ENCODE results near the gene SLC2A6.

Gene SLC2A6, protein sequence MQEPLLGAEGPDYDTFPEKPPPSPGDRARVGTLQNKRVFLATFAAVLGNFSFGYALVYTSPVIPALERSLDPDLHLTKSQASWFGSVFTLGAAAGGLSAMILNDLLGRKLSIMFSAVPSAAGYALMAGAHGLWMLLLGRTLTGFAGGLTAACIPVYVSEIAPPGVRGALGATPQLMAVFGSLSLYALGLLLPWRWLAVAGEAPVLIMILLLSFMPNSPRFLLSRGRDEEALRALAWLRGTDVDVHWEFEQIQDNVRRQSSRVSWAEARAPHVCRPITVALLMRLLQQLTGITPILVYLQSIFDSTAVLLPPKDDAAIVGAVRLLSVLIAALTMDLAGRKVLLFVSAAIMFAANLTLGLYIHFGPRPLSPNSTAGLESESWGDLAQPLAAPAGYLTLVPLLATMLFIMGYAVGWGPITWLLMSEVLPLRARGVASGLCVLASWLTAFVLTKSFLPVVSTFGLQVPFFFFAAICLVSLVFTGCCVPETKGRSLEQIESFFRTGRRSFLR

DNA sequence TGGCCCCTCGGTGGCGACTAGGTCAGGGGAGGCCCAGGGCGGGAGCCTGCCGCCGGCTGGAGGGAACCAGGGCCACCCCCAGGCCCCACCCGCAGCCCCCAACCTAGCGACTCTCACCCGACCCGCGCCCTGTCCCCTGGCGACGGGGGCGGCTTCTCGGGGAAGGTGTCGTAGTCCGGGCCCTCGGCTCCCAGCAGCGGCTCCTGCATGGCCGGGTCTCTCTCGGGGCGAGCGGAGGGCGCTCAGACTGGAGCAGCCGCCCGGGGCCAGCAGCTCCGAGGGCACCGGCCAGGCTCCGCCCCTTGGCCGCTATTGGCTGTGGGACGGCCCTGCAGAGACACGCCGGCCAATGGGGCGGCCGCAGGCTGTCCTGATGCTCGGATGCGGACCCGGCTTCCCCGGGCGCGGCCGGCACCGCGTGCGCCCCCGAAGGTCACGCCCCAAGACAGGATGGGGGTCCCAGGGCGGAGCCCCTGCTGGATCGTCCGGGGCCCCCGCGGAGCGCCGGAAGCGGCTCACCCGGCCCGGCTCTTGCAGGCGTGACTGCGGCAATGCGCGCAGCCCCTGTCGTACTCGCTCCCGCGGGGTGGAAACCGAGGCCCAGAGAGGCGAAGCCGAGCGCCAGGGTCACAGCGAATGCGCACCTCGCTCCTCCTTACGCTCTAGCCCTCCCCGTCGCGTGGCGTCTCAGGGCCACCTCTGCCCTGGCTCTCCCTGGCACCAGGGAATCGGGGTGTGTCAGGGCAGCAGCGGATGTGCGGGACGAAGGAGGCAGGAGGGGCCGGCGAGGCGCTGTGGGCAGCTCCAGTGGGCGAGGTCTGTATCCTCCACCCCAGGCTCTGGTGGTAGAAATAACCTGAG lies at the start of gene SLC2A6:
TSS of gene SLC2A6 (minus strand) at position 249 of the 861 bp plus-strand sequence. CDS start at position 209, 40 bp downstream.
- peak within 1 kb of the TSS; percentile 71 for H3K4me3 ChIP-seq (ENCODE audit: low read depth, low read length)
- DNase-seq (ENCODE audit: low read depth), result peak; percentile 91

DNA sequence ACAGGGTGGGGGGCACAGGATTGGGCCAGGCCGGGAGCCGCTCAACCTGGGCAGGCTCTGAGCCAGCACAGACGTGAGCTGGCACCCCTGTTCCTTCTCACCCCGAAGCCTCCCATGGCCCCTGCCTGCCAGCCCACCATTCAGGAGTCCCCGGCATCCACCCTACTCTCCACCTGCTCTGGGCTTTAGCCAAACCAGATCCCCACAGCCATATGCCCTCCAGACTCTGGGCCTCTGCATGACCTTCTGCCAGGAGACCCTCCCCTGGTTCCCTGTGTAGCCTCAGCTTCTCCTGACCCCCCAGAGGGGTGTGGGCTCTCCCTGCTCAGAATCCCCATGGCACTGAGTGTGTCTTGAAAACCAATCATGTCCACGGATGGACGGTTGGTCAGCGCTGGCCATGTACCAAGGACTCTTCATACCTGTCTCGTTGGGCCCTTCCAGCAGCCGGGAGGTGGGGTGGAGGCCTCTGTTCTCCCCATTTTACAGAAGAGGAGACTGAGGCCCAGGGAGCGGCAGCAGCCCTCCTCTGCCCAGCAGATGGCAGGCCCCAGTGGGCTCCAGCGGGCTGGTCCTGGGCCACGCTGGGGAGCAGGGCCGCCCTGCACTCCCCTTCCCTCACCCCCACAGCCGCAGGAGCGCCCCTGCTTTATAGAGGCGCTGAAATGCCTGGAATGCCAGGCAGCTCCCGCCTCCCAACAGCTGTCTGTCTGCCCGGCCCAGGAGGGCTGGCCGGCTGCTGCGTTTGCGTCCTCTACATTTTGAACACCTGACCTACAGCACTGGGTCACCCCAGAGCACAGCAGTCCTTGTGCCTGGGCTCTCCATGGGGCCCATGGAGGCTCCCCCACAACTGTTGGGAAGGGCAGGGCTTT lies 49.3 kb upstream of the SLC2A6 start:
- no peak for DNase-seq (ENCODE audit: low read depth)
- TF ChIP-seq, protein P1, sequence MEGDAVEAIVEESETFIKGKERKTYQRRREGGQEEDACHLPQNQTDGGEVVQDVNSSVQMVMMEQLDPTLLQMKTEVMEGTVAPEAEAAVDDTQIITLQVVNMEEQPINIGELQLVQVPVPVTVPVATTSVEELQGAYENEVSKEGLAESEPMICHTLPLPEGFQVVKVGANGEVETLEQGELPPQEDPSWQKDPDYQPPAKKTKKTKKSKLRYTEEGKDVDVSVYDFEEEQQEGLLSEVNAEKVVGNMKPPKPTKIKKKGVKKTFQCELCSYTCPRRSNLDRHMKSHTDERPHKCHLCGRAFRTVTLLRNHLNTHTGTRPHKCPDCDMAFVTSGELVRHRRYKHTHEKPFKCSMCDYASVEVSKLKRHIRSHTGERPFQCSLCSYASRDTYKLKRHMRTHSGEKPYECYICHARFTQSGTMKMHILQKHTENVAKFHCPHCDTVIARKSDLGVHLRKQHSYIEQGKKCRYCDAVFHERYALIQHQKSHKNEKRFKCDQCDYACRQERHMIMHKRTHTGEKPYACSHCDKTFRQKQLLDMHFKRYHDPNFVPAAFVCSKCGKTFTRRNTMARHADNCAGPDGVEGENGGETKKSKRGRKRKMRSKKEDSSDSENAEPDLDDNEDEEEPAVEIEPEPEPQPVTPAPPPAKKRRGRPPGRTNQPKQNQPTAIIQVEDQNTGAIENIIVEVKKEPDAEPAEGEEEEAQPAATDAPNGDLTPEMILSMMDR (IDR thresholded peaks at IDR 0.05; ENCODE audit: insufficient read depth, low read depth, low read length, missing control alignments), result no peak
- H3K4me3 ChIP-seq (ENCODE audit: low read depth, low read length), result no peak overlapping the region

More for the DNA sequence above, at the start of gene SLC2A6:
- TF ChIP-seq, protein P1 (IDR thresholded peaks at IDR 0.05; ENCODE audit: insufficient read depth, low read depth, low read length, missing control alignments), result no peak

DNA sequence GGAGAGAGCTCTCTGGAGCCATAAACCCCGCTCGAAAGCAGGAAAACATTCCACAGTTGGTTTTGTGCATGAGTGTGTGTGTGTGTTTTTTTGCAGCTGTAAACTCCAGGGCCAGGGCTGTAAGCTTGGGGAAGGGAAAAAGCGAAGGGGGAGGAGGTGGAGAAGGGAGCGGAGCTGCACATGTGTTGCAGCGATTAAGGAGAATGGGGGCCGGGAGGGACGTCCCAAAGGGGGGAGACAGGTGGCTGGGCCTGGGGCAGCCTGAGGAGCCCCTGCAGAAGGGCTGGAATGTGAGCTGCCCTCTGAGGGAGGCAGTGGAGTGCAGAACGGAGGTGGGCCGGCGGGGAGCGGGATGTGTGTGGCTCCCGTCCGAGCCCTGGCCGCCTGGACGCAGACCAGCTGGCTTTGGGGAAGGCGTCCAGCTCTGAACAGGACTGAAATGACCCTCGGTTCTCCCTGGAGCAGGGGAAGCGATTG lies 48.6 kb upstream of the SLC2A6 start:
- H3K4me3 ChIP-seq (ENCODE audit: low read depth, low read length), result no peak overlapping the region
- DNase-seq (ENCODE audit: low read depth), result no peak
- TF ChIP-seq, protein P1 (IDR thresholded peaks at IDR 0.05; ENCODE audit: insufficient read depth, low read depth, low read length, missing control alignments), result no peak

DNA sequence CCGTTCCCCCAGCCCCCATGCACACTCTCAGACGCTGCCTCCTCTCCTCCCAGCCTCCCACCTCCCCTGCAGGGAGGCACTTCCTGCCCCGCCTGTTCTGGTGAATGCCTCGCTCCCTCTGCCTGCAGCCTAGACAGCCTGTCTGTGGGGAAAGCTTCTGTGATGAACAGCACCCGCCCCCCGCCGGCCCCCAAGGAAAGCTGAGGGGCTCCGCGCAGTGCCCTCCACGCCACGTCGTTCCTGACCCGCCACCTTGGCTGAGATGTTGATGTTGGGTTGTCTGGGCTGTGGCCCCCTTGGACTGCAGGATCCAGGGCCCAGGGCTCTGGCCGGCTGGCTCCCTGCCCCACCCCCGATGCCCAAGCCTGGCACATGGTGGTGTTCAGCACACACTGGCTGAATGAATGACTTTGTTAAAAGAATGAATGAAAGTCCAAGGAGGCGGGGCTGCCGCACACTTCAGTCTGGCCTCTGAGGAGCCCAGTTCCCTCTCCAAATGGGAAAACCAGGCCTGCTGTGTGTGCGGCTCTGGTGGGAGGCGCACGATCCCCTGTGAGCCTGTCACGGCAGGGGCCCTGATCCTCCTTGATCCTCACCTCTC lies 47.9 kb upstream of the SLC2A6 start:
- DNase-seq (ENCODE audit: low read depth), result no peak
- H3K4me3 ChIP-seq (ENCODE audit: low read depth, low read length), result no peak overlapping the region
- TF ChIP-seq, protein P1 (IDR thresholded peaks at IDR 0.05; ENCODE audit: insufficient read depth, low read depth, low read length, missing control alignments), result no peak

DNA sequence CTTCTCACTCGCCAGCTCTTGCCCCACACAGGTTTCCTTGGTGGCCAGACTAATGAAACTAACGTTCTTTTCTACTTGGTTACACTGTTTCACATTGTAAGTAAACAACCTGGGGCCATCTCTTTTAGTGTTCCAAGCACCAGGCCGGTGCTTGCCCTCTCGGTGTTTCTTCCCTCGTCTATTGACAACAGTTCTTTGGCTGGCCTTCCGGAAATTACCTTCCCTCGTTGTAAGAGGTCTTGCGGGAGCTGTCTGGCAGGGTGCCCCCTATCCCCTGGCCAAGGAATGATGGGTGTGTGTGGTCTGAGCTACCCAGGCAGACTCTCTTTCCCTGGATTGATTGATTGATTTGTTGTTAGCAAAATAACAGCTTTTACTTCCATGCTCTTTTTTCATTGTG lies 46.8 kb upstream of the SLC2A6 start:
- DNase-seq (ENCODE audit: low read depth), result no peak
- TF ChIP-seq, protein P1 (IDR thresholded peaks at IDR 0.05; ENCODE audit: insufficient read depth, low read depth, low read length, missing control alignments), result no peak
- H3K4me3 ChIP-seq (ENCODE audit: low read depth, low read length), result no peak overlapping the region
